Stromal cell of bone marrow (primary cell): Measurements from ENCODE around the gene WDR38.
A peak's percentile ranks its signal among the peaks of the same experiment; 100 is the strongest.

Source experiments
- DNase-seq: peaks from one replicate; pipeline ENCODE4 v3.0.0-alpha.2; 2012; ENCODE audit warnings: low read depth

The WDR38 gene

GRCh38 chr9:124858330-124859046 is 5.2 kb downstream of the WDR38 start:
- no peak for DNase-seq

GRCh38 chr9:124859803-124860581 is 6.7 kb downstream of the WDR38 start:
- no peak for DNase-seq

DNA sequence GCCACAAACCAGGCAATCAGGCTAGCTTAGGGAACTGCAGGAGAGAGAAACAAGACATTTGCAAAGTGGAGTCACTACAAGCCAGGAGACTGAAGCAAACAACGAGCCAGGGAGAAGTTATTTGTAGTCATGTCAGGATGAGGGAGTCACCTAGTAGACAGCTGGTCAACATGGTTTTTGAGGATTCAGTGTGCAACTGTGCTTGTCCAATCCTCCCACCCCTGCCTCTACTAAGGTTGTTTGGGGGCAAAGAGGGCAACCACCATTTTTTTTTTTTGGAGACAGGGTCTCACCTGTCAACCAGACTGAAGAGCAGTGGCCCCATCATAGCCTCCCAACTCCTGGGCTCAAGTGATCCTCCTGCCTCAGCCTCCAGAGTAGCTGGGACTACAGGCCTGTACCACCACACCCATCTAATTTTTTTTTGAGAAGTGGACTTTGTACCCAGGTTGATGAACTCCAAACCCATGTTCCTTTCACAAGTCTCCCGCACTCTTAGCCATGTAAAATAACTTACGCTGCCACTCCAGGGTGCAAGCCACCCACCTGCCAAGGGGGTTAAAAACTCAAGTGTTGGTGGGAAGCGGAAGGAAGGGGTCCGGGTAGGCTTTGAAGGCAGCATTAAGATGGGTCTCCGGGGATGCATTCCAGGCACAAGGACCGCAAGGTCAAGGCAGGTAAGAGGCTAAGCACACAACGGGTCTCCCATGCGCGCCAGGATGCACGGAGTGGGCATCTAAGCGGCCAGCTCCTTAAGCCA is 7.5 kb downstream of the WDR38 start:
- DNase-seq: no peak

DNA sequence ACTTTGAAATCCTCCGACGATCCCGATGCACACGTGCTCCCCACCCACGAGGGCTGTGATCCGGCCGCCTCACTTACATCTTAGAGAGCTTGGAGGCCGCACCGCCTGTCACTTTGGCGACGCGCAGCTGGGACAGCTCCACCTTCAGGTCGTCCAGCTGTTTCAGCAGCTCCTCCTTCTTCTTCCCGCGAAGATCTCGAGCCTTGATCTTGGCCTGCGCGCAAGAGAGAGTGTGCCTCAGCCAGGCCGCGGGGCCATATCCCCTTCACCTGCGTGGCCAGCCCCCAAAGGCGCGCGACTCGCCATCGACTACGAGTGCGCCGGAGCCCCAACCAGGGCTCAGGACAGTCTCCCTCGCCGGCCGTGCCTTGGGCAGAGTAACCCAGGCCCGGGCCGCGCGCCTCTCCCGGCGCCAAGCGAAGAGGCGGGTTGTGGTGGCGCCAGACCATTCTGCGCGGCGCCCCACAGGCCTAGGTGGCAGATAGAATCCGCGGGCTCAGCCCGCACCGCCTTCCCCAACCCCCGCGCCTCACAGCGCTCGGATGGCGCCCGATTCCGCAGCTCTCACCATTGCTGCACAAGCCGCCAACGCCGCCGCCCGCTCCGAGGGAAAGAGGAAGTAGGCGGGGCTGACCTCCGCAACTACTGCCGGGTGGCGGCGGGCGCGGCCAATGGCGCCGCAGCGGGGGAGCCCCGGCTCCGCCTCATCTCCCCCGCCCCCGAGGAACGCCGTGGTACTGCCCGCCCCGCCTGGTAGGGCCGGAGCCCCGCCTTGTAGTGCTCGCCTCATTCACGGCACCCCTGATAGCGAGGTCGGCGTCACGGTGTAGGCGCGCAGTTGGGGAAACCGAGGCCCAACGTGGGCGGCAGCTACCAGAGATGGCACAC is 8.3 kb downstream of the WDR38 start, which contains the start of the genes ARPC5L and RPL35:
Gene ARPC5L (plus strand): TSS at position 789 of the 888 bp plus-strand sequence. CDS start 7,161 bp downstream, outside the sequence.
Gene RPL35 (minus strand): TSS at position 616 of the 888 bp plus-strand sequence. CDS start 45 bp downstream, at position 571.
- peak; percentile 90 for DNase-seq

DNA sequence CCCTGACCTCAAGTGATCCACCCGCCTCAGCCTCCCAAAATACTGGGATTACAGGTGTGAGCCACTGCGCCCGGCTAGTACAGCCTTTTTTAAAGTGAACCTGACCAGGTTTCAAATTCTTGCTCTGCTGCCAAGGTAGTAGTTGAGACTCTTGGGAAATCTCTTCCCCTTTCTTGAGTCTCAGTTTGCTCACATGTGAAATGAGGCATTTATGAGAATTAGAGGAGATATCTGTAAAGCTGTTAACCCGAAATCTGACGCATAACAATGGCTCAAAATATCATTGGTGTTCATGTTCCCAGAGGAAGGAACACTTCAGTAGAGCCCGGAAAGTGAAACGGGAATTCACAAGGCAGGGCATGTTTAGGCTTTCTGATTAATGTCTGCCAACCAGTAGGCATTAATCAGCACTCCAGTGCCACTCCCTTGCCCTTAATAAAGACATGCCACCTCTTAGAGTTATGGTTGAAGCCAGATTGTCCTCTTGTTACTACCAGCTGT is 10.2 kb downstream of the WDR38 start:
- no peak for DNase-seq

DNA sequence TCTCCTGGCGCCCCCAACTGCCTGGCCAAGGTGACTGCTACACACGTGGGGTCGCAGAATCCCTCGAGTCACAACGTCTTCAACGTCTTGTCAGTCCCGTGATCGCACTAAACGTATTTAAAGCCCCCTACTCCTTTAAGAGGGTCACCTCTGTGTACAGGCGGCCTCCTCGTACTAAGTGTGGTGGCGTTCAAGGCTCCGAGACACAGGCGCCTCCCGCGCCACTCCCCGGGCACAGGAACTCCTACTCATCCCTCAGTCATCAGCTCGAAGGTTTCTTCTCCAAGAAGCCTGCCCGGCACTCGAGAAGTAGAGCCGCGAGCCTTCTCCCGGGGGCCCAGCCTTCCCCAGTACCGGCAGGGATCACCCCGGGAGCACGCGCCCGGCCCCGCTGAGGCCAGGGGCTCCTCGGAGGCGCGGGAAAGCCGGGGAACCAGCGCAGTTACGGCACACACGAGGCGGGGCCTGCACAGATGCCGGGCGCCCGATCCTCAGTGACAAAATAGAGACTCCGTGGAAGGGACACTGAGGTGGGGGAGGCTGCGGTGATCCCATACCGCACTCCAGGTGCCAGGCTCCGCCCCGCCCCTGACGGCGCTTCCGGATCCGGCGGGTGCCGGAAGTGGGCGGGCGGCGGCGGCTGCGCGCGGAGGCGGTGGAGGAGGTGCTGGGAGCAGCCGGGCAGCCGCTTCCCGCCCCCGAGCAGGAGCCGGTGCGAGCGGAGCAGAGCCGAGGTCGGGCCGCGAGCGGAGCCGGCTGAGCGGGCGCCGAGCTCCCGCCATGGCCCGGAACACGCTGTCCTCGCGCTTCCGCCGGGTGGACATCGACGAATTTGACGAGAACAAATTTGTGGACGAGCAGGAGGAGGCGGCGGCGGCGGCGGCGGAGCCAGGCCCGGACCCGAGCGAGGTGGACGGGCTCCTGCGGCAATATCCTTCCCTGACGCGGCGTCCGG is 15.5 kb downstream of the WDR38 start:
- DNase-seq: peak; percentile 65

GRCh38 chr9:124869466-124869985 is 16.3 kb downstream of the WDR38 start:
- DNase-seq: no peak

GRCh38 chr9:124869986-124870560 is 16.8 kb downstream of the WDR38 start:
- peak; percentile 18 for DNase-seq

DNA sequence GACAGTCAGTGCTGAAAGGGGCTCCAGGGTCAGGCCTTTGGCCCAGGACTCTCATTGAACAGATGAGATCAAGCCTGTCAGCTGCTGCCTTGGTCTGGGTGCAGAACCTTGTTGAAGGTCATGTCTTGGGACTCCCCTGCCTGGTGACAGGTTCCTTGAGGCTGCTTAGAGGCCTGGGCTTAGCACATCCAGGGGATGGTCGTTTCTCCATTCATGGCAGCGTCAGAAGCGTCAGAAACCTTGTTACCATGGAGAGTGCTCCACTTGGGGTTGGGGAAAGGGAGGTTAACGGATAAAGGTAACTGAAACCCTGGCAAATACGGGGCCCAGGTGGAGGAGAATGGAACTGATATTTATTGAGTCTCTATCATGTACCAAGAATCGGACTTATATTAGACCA is 17.5 kb downstream of the WDR38 start:
- no peak for DNase-seq

- DNase-seq: no peak
Measured at GRCh38 chr9:124871156-124871561, 17.9 kb downstream of the WDR38 start.

DNA sequence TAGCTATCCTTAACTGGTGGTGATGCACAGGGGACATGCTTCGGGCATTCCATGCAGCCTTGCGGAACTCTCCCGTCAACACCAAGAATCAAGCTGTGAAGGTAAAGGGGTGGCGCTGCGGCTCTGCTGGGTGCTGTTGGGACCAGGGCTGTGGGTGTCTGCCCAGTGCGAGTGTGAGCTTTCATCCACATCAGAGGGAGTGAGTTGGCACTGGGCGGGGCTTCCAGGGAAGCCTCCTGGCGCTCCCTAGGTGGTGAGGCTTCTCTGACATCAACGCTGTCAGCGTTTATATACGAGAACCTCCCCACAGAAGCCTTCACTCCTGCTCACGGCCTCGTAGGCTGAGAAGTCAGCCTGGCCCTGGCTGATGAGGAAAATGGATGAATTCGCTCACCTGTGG is 20.4 kb downstream of the WDR38 start:
- no peak for DNase-seq

- no peak for DNase-seq
Measured at GRCh38 chr9:124875501-124875900, 22.2 kb downstream of the WDR38 start.

- DNase-seq: no peak
Measured at GRCh38 chr9:124877021-124877782, 23.9 kb downstream of the WDR38 start.

DNA sequence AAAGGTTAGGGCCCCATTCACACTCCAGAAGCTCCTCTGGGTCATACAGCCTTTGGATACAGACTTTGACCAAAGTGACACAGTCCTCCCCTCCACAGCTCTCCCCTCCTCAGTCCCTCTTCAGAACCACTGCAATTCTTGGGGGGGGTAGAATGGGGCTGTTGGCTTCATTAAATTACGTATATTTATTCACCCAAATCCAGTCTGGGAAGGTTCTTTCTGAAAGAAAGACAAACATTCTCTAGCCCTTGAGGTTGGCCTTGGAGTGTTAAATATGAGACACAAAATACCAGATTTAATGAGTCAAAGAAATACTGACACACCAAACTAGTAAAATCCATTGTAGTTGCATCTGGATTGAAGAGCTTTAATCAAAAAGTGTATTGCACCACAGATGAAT is 24.8 kb downstream of the WDR38 start:
- DNase-seq: no peak

- no peak for DNase-seq
Measured at GRCh38 chr9:124878518-124878917, 25.3 kb downstream of the WDR38 start.

GRCh38 chr9:124879226-124879625 is 26.0 kb downstream of the WDR38 start:
- DNase-seq: no peak

DNA sequence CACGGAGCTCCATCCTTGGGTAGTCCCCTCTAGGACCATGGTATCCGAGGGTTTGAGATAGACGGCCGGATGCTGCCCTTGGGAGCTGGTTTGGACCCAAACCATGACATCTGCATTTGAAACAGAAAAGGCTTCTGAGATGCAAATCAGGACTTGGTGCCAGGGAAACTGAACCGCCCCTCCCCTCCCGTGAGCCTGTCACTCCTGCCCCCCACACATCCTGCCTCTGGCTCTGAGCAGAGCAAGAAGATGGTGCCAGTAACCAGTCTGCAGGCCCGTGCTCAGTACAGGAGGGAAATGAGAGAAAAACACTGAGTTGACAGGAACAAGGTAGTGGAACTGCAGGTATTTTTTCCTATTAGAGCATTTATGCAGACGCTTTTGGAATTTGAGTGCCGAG is 27.2 kb downstream of the WDR38 start:
- DNase-seq: no peak

DNA sequence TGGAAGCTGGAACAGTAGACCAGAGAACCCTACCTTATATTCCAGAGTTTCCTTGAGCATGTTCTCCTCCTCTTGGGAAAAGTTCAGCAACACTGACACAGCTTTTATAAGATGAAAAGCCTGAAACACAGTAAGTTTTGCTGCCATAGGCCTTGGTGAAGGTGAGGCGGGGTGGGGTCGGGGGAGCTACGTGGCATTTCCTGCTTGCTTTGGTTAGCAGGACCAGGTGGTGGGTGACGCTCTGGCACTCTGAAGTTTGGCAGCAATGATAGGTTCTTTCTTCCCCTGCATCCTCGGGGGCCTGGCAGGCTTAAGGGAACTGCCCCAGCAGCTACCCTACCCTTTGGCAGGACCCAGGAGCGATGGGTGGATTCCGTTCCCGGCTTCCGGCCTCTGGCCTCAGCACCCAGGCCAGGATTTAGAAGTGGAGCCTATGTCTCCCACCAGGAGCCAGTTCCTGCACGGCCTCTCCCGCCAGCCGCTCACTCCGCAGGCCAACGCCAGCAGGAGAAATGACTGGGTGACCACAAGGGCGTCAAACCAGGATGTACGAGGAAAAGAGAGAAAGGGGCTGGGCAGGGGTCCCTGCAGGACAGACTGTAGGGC is 28.0 kb downstream of the WDR38 start:
- DNase-seq: no peak
